Measurements from ENCODE around the gene NT5E. TPM values are rescaled to one million over a fixed set of nuclear protein-coding genes. Genes with fewer than 3 reads are reported as not detected.
A peak's percentile ranks its signal among the peaks of the same experiment; 100 is the strongest.
"Not testable (repeated sequence)": the region's sequence is repeated elsewhere in the genome, so short reads cannot be mapped to it uniquely, and the experiment has no call there.

Gene NT5E
- total RNA-seq, 1 donor from 2014 or later: 15.4 TPM

GRCh38 chr6:85490516-85491248 is 40.8 kb downstream of the NT5E start:
- Mint-ChIP-seq H3K4me3 (ENCODE audit: low read depth) (no peak overlapping the region), H3K27ac (no peak overlapping the region), H3K9me3 (no peaks in the 10 kb centered on the region), H3K4me1 (ENCODE audit: low read depth) (no peaks in the 10 kb centered on the region), H3K27me3 (ENCODE audit: low read depth) (no peaks in the 10 kb centered on the region), H3K36me3 (ENCODE audit: low read depth) (peaks cover 24% of the 10 kb centered on the region)
- no peak for DNase-seq (ENCODE audit: low spot score)
- intact Hi-C loops (cut with micrococcal nuclease): no loop called here

GRCh38 chr6:85493389-85493788 is 43.5 kb downstream of the NT5E start:
- Mint-ChIP-seq H3K4me3 (ENCODE audit: low read depth) (no peak overlapping the region), H3K27ac (no peak overlapping the region), H3K27me3 (ENCODE audit: low read depth) (no peaks in the 10 kb centered on the region), H3K4me1 (ENCODE audit: low read depth) (no peaks in the 10 kb centered on the region), H3K9me3 (peaks cover 17% of the 10 kb centered on the region), H3K36me3 (ENCODE audit: low read depth) (peaks cover 48% of the 10 kb centered on the region)
- intact Hi-C loops (cut with micrococcal nuclease): no loop called here
- no peak for DNase-seq (ENCODE audit: low spot score)

- Mint-ChIP-seq H3K27me3 (ENCODE audit: low read depth) (no peaks in the 10 kb centered on the region), H3K9me3 (peaks cover 17% of the 10 kb centered on the region), H3K36me3 (ENCODE audit: low read depth) (peaks cover 50% of the 10 kb centered on the region), H3K4me3 (ENCODE audit: low read depth) (no peak overlapping the region), H3K27ac (no peak overlapping the region), H3K4me1 (ENCODE audit: low read depth) (peaks cover 4% of the 10 kb centered on the region)
- DNase-seq (ENCODE audit: low spot score): no peak
- intact Hi-C loops (cut with micrococcal nuclease): no loop called here
Measured at GRCh38 chr6:85494547-85495536, 45.0 kb downstream of the NT5E start.

- Mint-ChIP-seq H3K27ac (no peak overlapping the region), H3K4me1 (ENCODE audit: low read depth) (peaks cover 4% of the 10 kb centered on the region), H3K9me3 (peaks cover 17% of the 10 kb centered on the region), H3K27me3 (ENCODE audit: low read depth) (no peaks in the 10 kb centered on the region), H3K4me3 (ENCODE audit: low read depth) (no peak overlapping the region), H3K36me3 (ENCODE audit: low read depth) (peaks cover 41% of the 10 kb centered on the region)
- intact Hi-C loops (cut with micrococcal nuclease): no loop called here
- no peak for DNase-seq (ENCODE audit: low spot score)
Measured at GRCh38 chr6:85496009-85496579, 46.2 kb downstream of the NT5E start.

GRCh38 chr6:85496856-85497255 is 47.0 kb downstream of the NT5E start:
- peaks cover 4% of the 10 kb centered on the region for H3K4me1 Mint-ChIP-seq (ENCODE audit: low read depth)
- H3K27ac Mint-ChIP-seq: no peak overlapping the region
- H3K27me3 Mint-ChIP-seq (ENCODE audit: low read depth): no peaks in the 10 kb centered on the region
- no peak for DNase-seq (ENCODE audit: low spot score)
- peaks cover 39% of the 10 kb centered on the region for H3K36me3 Mint-ChIP-seq (ENCODE audit: low read depth)
- H3K9me3 Mint-ChIP-seq: peaks cover 17% of the 10 kb centered on the region
- H3K4me3 Mint-ChIP-seq (ENCODE audit: low read depth): no peak overlapping the region
- intact Hi-C loops (cut with micrococcal nuclease): no loop called here

GRCh38 chr6:85498596-85499258 is 48.8 kb downstream of the NT5E start:
- Mint-ChIP-seq H3K4me3 (ENCODE audit: low read depth) (no peak overlapping the region), H3K36me3 (ENCODE audit: low read depth) (peaks cover 41% of the 10 kb centered on the region), H3K4me1 (ENCODE audit: low read depth) (peaks cover 4% of the 10 kb centered on the region), H3K27ac (no peak overlapping the region), H3K9me3 (peaks cover 17% of the 10 kb centered on the region), H3K27me3 (ENCODE audit: low read depth) (no peaks in the 10 kb centered on the region)
- DNase-seq (ENCODE audit: low spot score): no peak
- intact Hi-C loops (cut with micrococcal nuclease): no loop called here

GRCh38 chr6:85506441-85507093 is 56.7 kb downstream of the NT5E start:
- intact Hi-C loops (cut with micrococcal nuclease): no loop called here
- H3K4me3 Mint-ChIP-seq (ENCODE audit: low read depth): no peak overlapping the region
- peak overlapping the region; percentile 22 for H3K27ac Mint-ChIP-seq
- no peaks in the 10 kb centered on the region for H3K27me3 Mint-ChIP-seq (ENCODE audit: low read depth)
- H3K9me3 Mint-ChIP-seq: no peaks in the 10 kb centered on the region
- peaks cover 50% of the 10 kb centered on the region for H3K36me3 Mint-ChIP-seq (ENCODE audit: low read depth)
- peaks cover 6% of the 10 kb centered on the region for H3K4me1 Mint-ChIP-seq (ENCODE audit: low read depth)
- DNase-seq (ENCODE audit: low spot score): no peak

- peaks cover 36% of the 10 kb centered on the region for H3K36me3 Mint-ChIP-seq (ENCODE audit: low read depth)
Measured at GRCh38 chr6:85516168-85516567, 66.3 kb downstream of the NT5E start.

GRCh38 chr6:85524281-85524680 is 74.4 kb downstream of the NT5E start:
- DNase-seq (ENCODE audit: low spot score); intact Hi-C loops (cut with micrococcal nuclease); H3K27me3 Mint-ChIP-seq (ENCODE audit: low read depth); H3K9me3 Mint-ChIP-seq; H3K27ac Mint-ChIP-seq; H3K4me1 Mint-ChIP-seq (ENCODE audit: low read depth); H3K4me3 Mint-ChIP-seq (ENCODE audit: low read depth): not testable (repeated sequence)
- peaks cover 55% of the 10 kb centered on the region for H3K36me3 Mint-ChIP-seq (ENCODE audit: low read depth)

More at GRCh38 chr6:85516168-85516567, 66.3 kb downstream of the NT5E start:
- no peak for DNase-seq (ENCODE audit: low spot score)
- Mint-ChIP-seq H3K27me3 (ENCODE audit: low read depth) (no peaks in the 10 kb centered on the region), H3K27ac (no peak overlapping the region), H3K4me3 (ENCODE audit: low read depth) (no peak overlapping the region), H3K4me1 (ENCODE audit: low read depth) (no peaks in the 10 kb centered on the region), H3K9me3 (no peaks in the 10 kb centered on the region)
- intact Hi-C loops (cut with micrococcal nuclease): no loop called here

- H3K36me3 Mint-ChIP-seq (ENCODE audit: low read depth): peaks cover 27% of the 10 kb centered on the region
- DNase-seq (ENCODE audit: low spot score): no peak
- intact Hi-C loops (cut with micrococcal nuclease): loop anchor here (1.0 kb wide), 1 partner anchor 182 kb away; no protein-coding TSS in a partner anchor
- no peaks in the 10 kb centered on the region for H3K27me3 Mint-ChIP-seq (ENCODE audit: low read depth)
- H3K27ac Mint-ChIP-seq: no peak overlapping the region
- no peaks in the 10 kb centered on the region for H3K9me3 Mint-ChIP-seq
- no peak overlapping the region for H3K4me3 Mint-ChIP-seq (ENCODE audit: low read depth)
- H3K4me1 Mint-ChIP-seq (ENCODE audit: low read depth): no peaks in the 10 kb centered on the region
Measured at GRCh38 chr6:85537055-85537494, 87.2 kb downstream of the NT5E start.

GRCh38 chr6:85544776-85545175 is 94.9 kb downstream of the NT5E start:
- Mint-ChIP-seq H3K4me1 (ENCODE audit: low read depth) (no peaks in the 10 kb centered on the region), H3K27ac (no peak overlapping the region), H3K4me3 (ENCODE audit: low read depth) (no peak overlapping the region), H3K36me3 (ENCODE audit: low read depth) (peaks cover 39% of the 10 kb centered on the region), H3K9me3 (peaks cover 4% of the 10 kb centered on the region), H3K27me3 (ENCODE audit: low read depth) (no peaks in the 10 kb centered on the region)
- DNase-seq (ENCODE audit: low spot score): no peak
- intact Hi-C loops (cut with micrococcal nuclease): no loop called here
